Endothelial cell of umbilical vein (primary cell): ENCODE data around the gene PTTG1IP2. TPM values are rescaled to one million over a fixed set of nuclear protein-coding genes. Genes with fewer than 3 reads are reported as not detected.

Experiments used
- BruUV-seq: library from RNA; stranded (reverse); fragments of 400-500 nt; replicated peaks from 2 replicates; lab custom pipeline; 2021; lab: Mats Ljungman, UMichigan
- CTCF ChIA-PET: fragments of 300-600, 350-600 bp; sonication (Branson Sonifier 250); formaldehyde crosslinking; loops from one replicate; lab custom pipeline; 2021; ENCODE audit warnings: antibody characterized with exemption, inconsistent platforms; lab: Charles Lee
- POLR2A ChIA-PET: fragments of 300-600, 350-600 bp; sonication (Branson Sonifier 250); formaldehyde crosslinking; loops from one replicate; lab custom pipeline; 2021; ENCODE audit warnings: antibody characterized with exemption, inconsistent platforms; lab: Charles Lee
- DNase-seq: peaks from one replicate; pipeline ENCODE4 v3.0.0-alpha.2; 2011; ENCODE audit warnings: low read depth, low spot score
- FAIRE-seq: peaks from 2 replicates; lab custom pipeline; 2011; peaks lifted over from hg19 to GRCh38; lab: Jason Lieb, UNC
- H2AFZ ChIP-seq: 2 replicates; pipeline ENCODE4 v1.6.0; 2012; ENCODE audit warnings: low read depth, low read length, control low read depth, inconsistent platforms
- H3K27ac ChIP-seq: 2 replicates; pipeline ENCODE4 v1.5.1; 2011; ENCODE audit warnings: low read depth, mild to moderate bottlenecking, control low read depth, low read length, moderate library complexity; ENCODE audit not compliant: insufficient read depth
- H3K27me3 ChIP-seq, 2 experiments: 2 replicates each; pipeline versions ENCODE4 v1.6.0 to v1.6.1; 2011; ENCODE audit warnings: low read length in 2 of 2, mixed read lengths in 1 of 2; ENCODE audit not compliant: control insufficient read depth in 2 of 2, insufficient read depth in 2 of 2
- H3K36me3 ChIP-seq, 2 experiments: 2 replicates in 1 of 2; 3 replicates in 1 of 2; pipeline ENCODE4 v1.5.1; 2011; ENCODE audit warnings: low read length in 2 of 2, mild to moderate bottlenecking in 1 of 2, moderate library complexity in 1 of 2; ENCODE audit not compliant: control insufficient read depth in 2 of 2, insufficient read depth in 2 of 2; ENCODE audit errors: extremely low read depth in 1 of 2
- H3K4me1 ChIP-seq: 3 replicates; pipeline ENCODE4 v1.5.1; 2011; ENCODE audit warnings: mild to moderate bottlenecking, low read length; ENCODE audit not compliant: control insufficient read depth, insufficient read depth; ENCODE audit errors: extremely low read depth
- H3K4me2 ChIP-seq: 2 replicates; pipeline ENCODE4 v1.6.1; 2011; ENCODE audit warnings: low read length, control low read depth, mixed read lengths; ENCODE audit not compliant: insufficient read depth
- H3K4me3 ChIP-seq, 3 experiments: fragments of 200-600 bp in 1 of 3; sonication (generic), shearing (Covaris generic) in 1 of 3; replicated peaks in 1 of 3; 2 replicates each; pipeline ENCODE4 v1.5.1; 2011 to 2016; ENCODE audit warnings: control low read depth in 3 of 3, low read length in 3 of 3, mild to moderate bottlenecking in 2 of 3, inconsistent platforms in 1 of 3, low read depth in 1 of 3, moderate library complexity in 1 of 3; ENCODE audit not compliant: insufficient read depth in 1 of 3
- H3K79me2 ChIP-seq: 2 replicates; pipeline ENCODE4 v1.6.0; 2012; ENCODE audit warnings: low read length, inconsistent platforms; ENCODE audit not compliant: control insufficient read depth, insufficient read depth
- H3K9ac ChIP-seq: replicated peaks from 2 replicates; pipeline ENCODE3; 2011; ENCODE audit warnings: low read length, control low read depth; ENCODE audit not compliant: insufficient read depth; ENCODE audit errors: extremely low read depth
- H3K9me1 ChIP-seq: replicated peaks from 3 replicates; pipeline ENCODE4 v1.6.0; 2011; ENCODE audit warnings: mild to moderate bottlenecking, low read length; ENCODE audit not compliant: control insufficient read depth, insufficient read depth; ENCODE audit errors: extremely low read depth
- H3K9me3 ChIP-seq: replicated peaks from 2 replicates; pipeline ENCODE4 v1.5.1; 2012; ENCODE audit warnings: low read length, inconsistent platforms; ENCODE audit not compliant: control insufficient read depth, insufficient read depth
- H4K20me1 ChIP-seq: replicated peaks from 2 replicates; pipeline ENCODE3; 2011; ENCODE audit warnings: mild to moderate bottlenecking, low read length; ENCODE audit not compliant: control insufficient read depth, insufficient read depth; ENCODE audit errors: extremely low read depth
- EZH2 ChIP-seq: IDR thresholded peaks from 2 replicates; pipeline ENCODE4 v1.6.1; 2012; ENCODE audit warnings: borderline replicate concordance, low read depth, mild to moderate bottlenecking, moderate library complexity, low read length, inconsistent platforms; ENCODE audit not compliant: severe bottlenecking
- FOS ChIP-seq: IDR thresholded peaks from 2 replicates; pipeline ENCODE4 v1.6.1; 2011; ENCODE audit warnings: mild to moderate bottlenecking, low read length, moderate library complexity, borderline replicate concordance; ENCODE audit not compliant: insufficient read depth
- GATA2 ChIP-seq: IDR thresholded peaks from 2 replicates; pipeline ENCODE4 v1.7.0; 2011; ENCODE audit warnings: low read depth, mild to moderate bottlenecking, moderate library complexity, mixed read lengths, low read length; ENCODE audit not compliant: insufficient read length, insufficient read depth
- JUN ChIP-seq: IDR thresholded peaks from 2 replicates; pipeline ENCODE4 v1.6.1; 2011; ENCODE audit warnings: borderline replicate concordance, low read depth; ENCODE audit not compliant: insufficient read length, insufficient read depth
- MYC ChIP-seq: IDR thresholded peaks from one replicate; pipeline ENCODE4 v1.6.1; 2011; ENCODE audit warnings: mild to moderate bottlenecking, low read depth, low read length
- POLR2A ChIP-seq: IDR thresholded peaks from 2 replicates; pipeline ENCODE4 v1.6.1; 2012; ENCODE audit warnings: low read depth, mild to moderate bottlenecking, control low read depth, low read length
- POLR2AphosphoS5 ChIP-seq: IDR thresholded peaks from 2 replicates; pipeline ENCODE4 v1.6.1; 2012; ENCODE audit warnings: low read depth, mild to moderate bottlenecking, control low read depth, low read length, moderate library complexity; ENCODE audit not compliant: insufficient read depth
- dilution Hi-C: fragments of 300-500 bp; cut with MboI; formaldehyde crosslinking; loops from one replicate; pipeline ENCODE4 v1.15.0; 2019; ENCODE audit warnings: low sequenced_read_pairs; ENCODE audit not compliant: extremely low pct_ligation_motif_present
- intact Hi-C: fragments of 100-400 bp; cut with micrococcal nuclease; formaldehyde crosslinking; loops from one replicate; pipeline ENCODE4 v1.10.0; 2022
- polyA plus RNA-seq, 4 experiments: library from polyadenylated mRNA; depleted of rRNA in 3 of 4; stranded (reverse) in 3 of 4; unstranded in 1 of 4; fragments of >200 nt; gene quantifications; 2 replicates each; pipeline versions ENCODE4 v1.2.1 to v1.2.3, GENCODE V29; 2011 to 2012; ENCODE audit warnings: missing spikeins in 1 of 4
- total RNA-seq: library from RNA; stranded (reverse); gene quantifications from 2 replicates; pipeline ENCODE4 v1.2.3, GENCODE V29; 2021
- TF ChIP-seq, protein P1 (sequence below): IDR thresholded peaks from 2 replicates; pipeline ENCODE4 v1.6.1; 2011; ENCODE audit not compliant: insufficient read depth, insufficient read length
- TF ChIP-seq, protein P2 (sequence below), 2 donors: IDR thresholded peaks; 1 replicate in 1 of 2; 2 replicates in 1 of 2; pipeline ENCODE4 v1.5.1; 2011; ENCODE audit warnings: low read length in 2 of 2, mild to moderate bottlenecking in 2 of 2, moderate library complexity in 2 of 2, control low read depth in 1 of 2, inconsistent platforms in 1 of 2, low read depth in 1 of 2; ENCODE audit not compliant: insufficient read depth in 1 of 2; ENCODE audit errors: extremely low read depth in 1 of 2

The PTTG1IP2 gene
- total and polyA plus RNA-seq, 2 donors (not counting 3 experiments of a cell fraction or from before 2014, with no cell fraction given): not detected

DNA sequence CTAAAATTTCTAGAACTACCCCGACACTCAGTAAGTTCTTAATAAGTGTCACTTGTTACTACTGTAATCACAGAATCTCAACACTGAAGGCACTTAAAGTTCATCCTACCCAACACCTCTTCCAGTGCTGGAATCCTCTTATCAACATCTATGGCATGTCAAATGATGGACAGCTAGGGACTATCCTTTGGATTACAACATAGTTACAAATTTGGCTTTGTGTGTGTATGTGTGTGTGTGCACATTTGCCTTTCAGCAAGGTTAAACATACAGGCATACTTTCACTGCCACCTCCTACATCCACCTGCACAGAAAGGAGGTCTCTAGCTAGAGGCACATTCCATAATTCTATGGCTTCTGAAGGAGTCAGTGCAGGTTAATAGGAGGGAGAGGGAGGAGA, 25.8 kb downstream of the PTTG1IP2 start:
- no peak overlapping the region for H3K27ac ChIP-seq
- H2AFZ ChIP-seq: no peak overlapping the region
- CTCF ChIA-PET: interaction anchor here (1.0 to 1.1 kb wide), 2 partner anchors 10 to 40 kb away, joined by 3 to 4 read pairs; no protein-coding TSS in a partner anchor

More for the DNA sequence above, 25.8 kb downstream of the PTTG1IP2 start:
- H3K79me2 ChIP-seq: no peaks in the 10 kb centered on the region
- dilution Hi-C loops: no loop called here
- no peaks in the 10 kb centered on the region for H3K27me3 ChIP-seq
- no TSS peak for BruUV-seq
- TF ChIP-seq, protein P1, sequence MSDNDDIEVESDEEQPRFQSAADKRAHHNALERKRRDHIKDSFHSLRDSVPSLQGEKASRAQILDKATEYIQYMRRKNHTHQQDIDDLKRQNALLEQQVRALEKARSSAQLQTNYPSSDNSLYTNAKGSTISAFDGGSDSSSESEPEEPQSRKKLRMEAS: no peak
- TF ChIP-seq GATA2: no peak
- TF ChIP-seq EZH2: no peak
- TF ChIP-seq, protein P2, sequence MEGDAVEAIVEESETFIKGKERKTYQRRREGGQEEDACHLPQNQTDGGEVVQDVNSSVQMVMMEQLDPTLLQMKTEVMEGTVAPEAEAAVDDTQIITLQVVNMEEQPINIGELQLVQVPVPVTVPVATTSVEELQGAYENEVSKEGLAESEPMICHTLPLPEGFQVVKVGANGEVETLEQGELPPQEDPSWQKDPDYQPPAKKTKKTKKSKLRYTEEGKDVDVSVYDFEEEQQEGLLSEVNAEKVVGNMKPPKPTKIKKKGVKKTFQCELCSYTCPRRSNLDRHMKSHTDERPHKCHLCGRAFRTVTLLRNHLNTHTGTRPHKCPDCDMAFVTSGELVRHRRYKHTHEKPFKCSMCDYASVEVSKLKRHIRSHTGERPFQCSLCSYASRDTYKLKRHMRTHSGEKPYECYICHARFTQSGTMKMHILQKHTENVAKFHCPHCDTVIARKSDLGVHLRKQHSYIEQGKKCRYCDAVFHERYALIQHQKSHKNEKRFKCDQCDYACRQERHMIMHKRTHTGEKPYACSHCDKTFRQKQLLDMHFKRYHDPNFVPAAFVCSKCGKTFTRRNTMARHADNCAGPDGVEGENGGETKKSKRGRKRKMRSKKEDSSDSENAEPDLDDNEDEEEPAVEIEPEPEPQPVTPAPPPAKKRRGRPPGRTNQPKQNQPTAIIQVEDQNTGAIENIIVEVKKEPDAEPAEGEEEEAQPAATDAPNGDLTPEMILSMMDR (IDR thresholded peaks at IDR 0.05; ENCODE audit: extremely low read depth in 1 of 2, insufficient read depth in 1 of 2, low read depth in 1 of 2, low read length in 2 of 2): no peak
- no peak for TF ChIP-seq POLR2A
- no peak for TF ChIP-seq POLR2AphosphoS5
- TF ChIP-seq MYC: no peak
- no peak for TF ChIP-seq JUN
- TF ChIP-seq FOS: no peak
- no peaks in the 10 kb centered on the region for H3K4me1 ChIP-seq
- DNase-seq: no peak
- POLR2A ChIA-PET: no interaction called here
- no peak overlapping the region for H3K9ac ChIP-seq
- no peaks in the 10 kb centered on the region for H4K20me1 ChIP-seq
- no peaks in the 10 kb centered on the region for H3K36me3 ChIP-seq
- intact Hi-C loops: no loop called here
- H3K9me1 ChIP-seq: no peaks in the 10 kb centered on the region
- H3K9me3 ChIP-seq: no peaks in the 10 kb centered on the region
- no peak overlapping the region for H3K4me2 ChIP-seq
- H3K4me3 ChIP-seq: no peak overlapping the region
- FAIRE-seq: no peak
